DOHH2 (cell line): ENCODE data around the gene CACHD1.

Experiments
- CTCF ChIP-seq: fragments of 200-600 bp; sonication (generic); IDR thresholded peaks from one replicate; pipeline ENCODE4 v1.5.1; 2014; ENCODE audit warnings: antibody characterized with exemption, mild to moderate bottlenecking, low read depth, low read length; ENCODE audit not compliant: poor library complexity, severe bottlenecking
- EZH2phosphoT487 ChIP-seq: fragments of 200-600 bp; sonication (generic); IDR thresholded peaks from 2 replicates; pipeline ENCODE4 v1.6.1; 2017; ENCODE audit warnings: borderline replicate concordance, mild to moderate bottlenecking, antibody characterized with exemption, low read length, moderate library complexity, mixed read lengths

GRCh38 chr1:64654519-64655341, 184.8 kb downstream of the CACHD1 start:
- TF ChIP-seq CTCF (no peak), EZH2phosphoT487 (no peak)
